ENCODE data around the gene ATP6V1D. TPM values are rescaled to one million over a fixed set of nuclear protein-coding genes. Genes with fewer than 3 reads are reported as not detected.
"Not testable (repeated sequence)": the region's sequence is repeated elsewhere in the genome, so short reads cannot be mapped to it uniquely, and the experiment has no call there.

Gene ATP6V1D
- total RNA-seq, 1 donor from 2014 or later: 78.9 TPM

DNA sequence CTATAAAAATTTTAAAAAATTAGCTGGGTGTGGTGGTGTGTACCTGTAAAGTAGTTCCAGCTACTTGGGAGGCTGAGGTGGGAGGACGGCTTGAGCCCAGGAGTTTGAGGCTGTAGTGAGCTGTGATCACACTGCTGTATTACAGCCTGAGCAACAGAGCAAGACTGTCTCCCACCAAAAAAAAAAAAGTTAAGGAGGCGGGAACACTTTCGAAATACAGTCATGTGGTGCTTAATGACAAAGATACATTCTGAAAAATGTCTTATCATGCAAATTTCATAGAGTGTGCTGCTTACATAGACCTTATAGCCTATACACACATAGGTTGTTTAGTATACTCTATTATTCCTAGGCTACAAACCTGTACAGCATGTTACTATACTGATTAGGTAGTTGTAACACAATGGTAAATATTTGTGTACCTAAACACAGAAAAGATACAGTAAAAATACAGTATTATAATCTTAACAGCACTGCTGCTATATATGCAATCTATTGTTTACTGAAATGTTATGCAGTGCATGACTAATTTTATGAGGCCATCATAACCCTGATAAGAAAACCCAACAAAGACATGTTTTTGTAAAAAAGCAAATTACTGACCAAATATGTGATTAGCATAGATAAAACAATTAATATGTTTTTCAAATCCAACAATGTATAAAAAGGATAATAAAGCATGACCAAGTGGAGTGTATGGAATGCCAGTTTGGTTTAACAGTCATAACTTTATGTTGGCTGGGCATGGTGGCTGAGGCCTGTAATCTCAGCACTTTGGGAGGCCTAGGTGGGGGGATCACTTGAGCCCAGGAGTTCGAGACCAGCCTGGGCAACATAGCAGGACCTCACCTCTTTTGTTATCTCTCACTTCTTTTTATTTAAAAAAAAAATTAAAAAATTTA, 11.9 kb upstream of the ATP6V1D start:
- no peak for DNase-seq (ENCODE audit: low read depth, low spot score)

DNA sequence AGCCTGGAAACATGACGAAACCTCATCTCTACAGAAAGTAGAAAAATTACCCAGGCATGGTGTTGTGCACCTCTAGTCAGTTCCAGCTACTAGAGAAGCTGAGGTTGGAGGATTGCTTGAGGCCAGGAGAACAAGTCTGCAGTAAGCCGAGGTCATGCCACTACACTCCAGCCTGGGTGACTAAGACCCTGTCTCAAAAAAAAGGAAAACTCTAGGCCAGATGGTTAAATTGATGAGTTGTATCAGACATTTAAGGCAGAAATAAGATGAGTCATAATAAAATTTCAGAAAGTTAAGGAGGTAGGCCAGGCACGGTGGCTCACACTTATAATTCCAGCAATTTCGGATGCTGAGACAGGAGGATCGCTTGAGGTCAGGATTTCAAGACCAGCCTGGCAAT, 11.2 kb upstream of the ATP6V1D start:
- DNase-seq (ENCODE audit: low read depth, low spot score): no peak

- no peak for DNase-seq (ENCODE audit: low read depth, low spot score)
These were observed 5.9 kb upstream of the ATP6V1D start for GRCh38 chr14:67365476-67365875.

GRCh38 chr14:67360470-67361206, 1.0 kb upstream of the ATP6V1D start:
- DNase-seq (ENCODE audit: low read depth, low spot score): no peak

DNA sequence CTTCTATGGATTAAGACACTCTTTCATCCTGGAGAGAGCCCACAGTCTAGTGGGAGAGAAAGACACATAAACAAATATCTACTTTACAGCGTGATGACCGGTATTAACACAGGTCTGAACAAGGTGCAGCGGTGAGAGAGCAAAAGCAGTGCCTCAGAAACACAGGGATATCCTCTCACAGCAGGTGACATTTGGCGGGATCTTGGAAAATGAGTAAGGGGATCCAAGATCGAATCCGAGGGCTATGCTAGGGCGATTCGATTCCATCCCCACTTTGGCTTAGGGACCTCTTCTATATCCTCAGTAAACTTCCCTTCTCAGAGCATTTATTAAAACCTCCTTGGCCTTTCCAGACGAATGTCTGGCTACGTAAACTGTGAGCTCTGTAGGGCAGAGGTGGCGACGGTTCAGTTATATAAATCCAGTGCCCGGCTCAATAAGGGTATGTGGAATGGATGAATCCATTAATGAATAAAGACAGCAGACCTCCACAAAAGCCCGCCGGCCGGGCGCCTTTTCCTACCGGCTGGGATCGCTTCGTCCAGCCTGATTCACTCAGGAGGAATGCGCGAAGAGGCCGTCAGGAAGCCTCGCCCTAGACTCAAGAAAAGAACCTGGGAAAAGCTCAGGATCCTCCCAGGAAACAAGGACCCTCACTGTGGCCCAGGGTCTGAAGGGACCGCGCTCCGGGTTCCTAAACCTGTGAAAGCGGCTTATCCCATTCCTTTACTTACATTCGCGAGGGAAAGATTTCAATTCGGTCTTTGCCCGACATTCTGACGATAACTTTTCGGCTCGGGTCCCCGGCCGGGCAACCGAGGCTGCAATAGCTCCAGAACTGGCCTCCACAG, 455 bp downstream of the ATP6V1D start:
- no peak for DNase-seq (ENCODE audit: low read depth, low spot score)

DNA sequence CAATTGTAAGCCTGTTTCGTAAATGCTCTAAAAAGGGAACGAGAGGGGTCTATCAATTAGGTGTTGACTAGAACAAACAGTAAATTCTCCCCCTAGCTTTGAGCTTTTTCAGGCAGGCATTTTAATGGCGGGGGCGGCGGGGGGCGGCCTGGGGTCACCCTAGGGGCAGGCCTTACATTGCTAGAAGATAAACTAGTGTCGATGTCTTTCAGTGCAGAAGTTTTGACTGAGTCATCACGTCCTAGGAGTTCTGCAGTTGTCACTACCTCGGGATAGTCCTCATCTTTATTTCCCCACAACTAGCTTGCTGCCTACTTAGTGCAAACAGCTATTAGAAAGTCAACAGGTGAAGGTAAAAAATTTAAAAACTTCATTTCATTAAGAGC, 1.6 kb downstream of the ATP6V1D start:
- no peak for DNase-seq (ENCODE audit: low read depth, low spot score)

GRCh38 chr14:67357186-67357968, 2.2 kb downstream of the ATP6V1D start:
- DNase-seq (ENCODE audit: low read depth, low spot score): no peak

DNA sequence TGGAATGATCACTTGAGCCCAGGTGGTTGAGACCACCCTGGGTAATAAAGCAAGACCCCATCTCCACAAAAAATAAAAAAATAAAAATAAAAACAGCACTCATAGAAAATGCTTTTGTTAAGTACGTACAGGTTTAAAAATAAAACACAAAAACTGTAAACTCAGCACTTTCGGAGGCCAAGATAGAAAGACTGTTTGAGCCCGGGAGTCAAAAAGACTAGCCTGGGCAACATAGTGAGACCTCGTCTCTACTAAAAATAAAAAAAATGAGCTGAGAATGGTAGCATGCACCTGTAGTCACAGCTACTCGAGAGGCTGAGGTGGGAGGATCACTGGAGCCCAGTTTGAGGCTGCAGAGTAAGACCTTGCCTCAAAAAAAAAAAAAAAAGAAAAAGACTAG, 7.5 kb downstream of the ATP6V1D start:
- no peak for DNase-seq (ENCODE audit: low read depth, low spot score)

DNA sequence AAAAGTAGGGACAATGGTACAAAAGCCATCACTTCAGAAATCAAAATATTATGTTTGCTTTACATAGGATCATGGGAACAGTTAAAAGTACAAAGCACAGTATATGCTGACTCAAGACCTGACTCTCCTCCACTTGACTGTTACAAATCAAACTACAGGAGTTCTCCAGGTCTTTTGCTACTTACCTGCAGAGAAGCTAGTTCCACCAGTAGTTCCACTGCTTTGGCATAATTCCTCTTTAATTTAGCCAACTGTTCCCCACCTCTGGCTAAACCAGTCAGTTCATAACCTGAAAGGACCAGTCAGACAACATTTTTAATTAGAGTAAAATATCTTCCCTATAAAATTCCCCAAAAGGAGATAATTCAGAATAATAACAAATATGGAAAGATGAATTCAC, 14.0 kb downstream of the ATP6V1D start:
- DNase-seq (ENCODE audit: low read depth, low spot score): no peak

GRCh38 chr14:67343601-67344230, 15.9 kb downstream of the ATP6V1D start:
- DNase-seq (ENCODE audit: low read depth, low spot score): no peak

DNA sequence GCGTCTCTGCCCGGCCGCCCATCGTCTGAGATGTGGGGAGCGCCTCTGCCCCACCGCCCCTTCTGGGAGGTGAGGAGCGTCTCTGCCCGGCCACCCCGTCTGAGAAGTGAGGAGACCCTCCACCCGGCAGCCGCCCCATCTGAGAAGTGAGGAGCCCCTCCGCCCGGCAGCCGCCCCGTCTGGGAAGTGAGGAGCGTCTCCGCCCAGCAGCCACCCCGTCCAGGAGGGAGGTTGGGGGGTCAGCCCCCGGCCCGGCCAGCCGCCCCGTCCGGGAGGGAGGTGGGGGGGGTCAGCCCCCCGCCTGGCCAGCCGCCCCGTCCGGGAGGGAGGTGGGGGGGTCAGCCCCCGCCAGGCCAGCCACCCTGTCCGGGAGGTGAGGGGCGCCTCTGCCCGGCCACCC, 18.4 kb downstream of the ATP6V1D start:
- DNase-seq (ENCODE audit: low read depth, low spot score): not testable (repeated sequence)

DNA sequence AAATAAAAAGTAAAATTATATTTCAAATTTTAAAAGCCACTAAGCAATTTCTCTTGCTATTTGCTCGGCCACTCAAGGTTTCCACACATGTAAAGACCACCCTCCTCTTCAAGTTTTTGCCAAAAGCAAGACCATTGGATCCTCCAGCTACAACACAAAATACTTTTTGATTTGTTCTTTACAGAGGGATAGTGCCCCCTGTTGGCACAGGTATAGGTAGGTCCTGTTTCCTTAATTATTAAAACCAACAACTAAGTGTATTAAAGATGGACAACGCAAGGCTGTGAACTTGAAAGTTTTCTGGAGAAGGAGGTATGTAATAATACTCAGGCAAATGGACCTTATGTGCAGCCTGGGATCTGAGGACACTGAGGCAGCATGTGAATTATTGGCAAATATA, 23.8 kb downstream of the ATP6V1D start:
- DNase-seq (ENCODE audit: low read depth, low spot score): no peak

- no peak for DNase-seq (ENCODE audit: low read depth, low spot score)
These were observed 27.1 kb downstream of the ATP6V1D start for GRCh38 chr14:67332468-67332867.

GRCh38 chr14:67331368-67332125, 28.1 kb downstream of the ATP6V1D start:
- DNase-seq (ENCODE audit: low read depth, low spot score): no peak

DNA sequence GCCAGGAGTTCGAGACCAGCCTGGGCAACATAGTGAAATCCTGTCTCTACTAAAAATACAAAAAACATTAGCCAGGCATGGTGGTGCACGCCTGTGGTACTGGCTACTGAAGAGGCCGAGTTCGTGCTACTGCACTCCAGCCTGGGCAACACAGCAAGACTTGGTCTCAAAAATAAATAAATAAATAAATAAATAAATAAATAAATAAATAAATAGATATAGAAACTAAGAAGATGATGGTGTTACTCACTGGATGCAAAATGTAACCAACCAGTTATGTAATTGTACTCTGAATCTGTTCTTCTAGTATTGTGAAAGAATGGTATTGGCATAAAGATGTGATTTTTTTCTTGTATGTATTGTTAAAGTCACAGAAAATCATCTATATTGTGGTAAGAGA, 29.9 kb downstream of the ATP6V1D start:
- DNase-seq (ENCODE audit: low read depth, low spot score): not testable (repeated sequence)

- DNase-seq (ENCODE audit: low read depth, low spot score): no peak
These were observed 40.5 kb downstream of the ATP6V1D start for GRCh38 chr14:67319142-67319541.

GRCh38 chr14:67317822-67318221, 41.8 kb downstream of the ATP6V1D start:
- DNase-seq (ENCODE audit: low read depth, low spot score): no peak

- no peak for DNase-seq (ENCODE audit: low read depth, low spot score)
These were observed 46.5 kb downstream of the ATP6V1D start for GRCh38 chr14:67313153-67313552.

DNA sequence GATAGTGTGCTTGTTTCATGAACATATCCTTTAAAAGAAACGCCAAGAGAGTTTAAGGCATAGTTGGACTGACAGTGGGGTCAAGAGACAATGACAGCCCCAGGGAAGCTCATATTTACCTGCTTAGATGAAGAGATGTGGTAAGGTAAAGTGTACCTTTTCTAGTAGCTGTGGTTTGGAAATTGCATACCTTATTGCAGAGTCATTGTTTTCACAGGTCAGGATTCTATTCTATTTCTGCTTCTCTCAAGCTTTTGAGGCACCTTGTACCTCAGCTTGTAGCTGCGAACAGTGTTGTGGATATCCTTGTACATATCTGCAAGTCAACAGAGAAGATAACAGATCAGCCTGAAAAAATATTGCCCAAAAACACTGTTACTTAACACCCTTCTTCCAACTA, 47.7 kb downstream of the ATP6V1D start:
- DNase-seq (ENCODE audit: low read depth, low spot score): no peak
